Activated CD8-positive, alpha-beta memory T cell treated with anti-CD3 and anti-CD28 coated beads, Interleukin-2, amount 10 ng/mL, durations not matched to agents 7 days and 5 days (primary cell): ENCODE measurements around the gene PPP1R12C. TPM values are rescaled to one million over a fixed set of nuclear protein-coding genes. Genes with fewer than 3 reads are reported as not detected.

Source experiments
- ATAC-seq: fragments of 150-1000 bp; cut with Tn5 transposase; one replicate; pipeline ENCODE4 v1.10.0; 2021; ENCODE audit warnings: moderate library complexity
- CTCF ChIA-PET: fragments of 350-600 bp; sonication (Branson Sonifier 250); formaldehyde crosslinking; loops from one replicate; lab custom pipeline; 2021; ENCODE audit warnings: antibody characterized with exemption; lab: Charles Lee
- DNase-seq: peaks from one replicate; pipeline ENCODE4 v3.0.0-alpha.2; 2020
- H3K27ac Mint-ChIP-seq: one replicate; pipeline ENCODE4 v1.8.0; 2021; ENCODE audit warnings: mild to moderate bottlenecking, mixed read lengths
- H3K27me3 Mint-ChIP-seq: one replicate; pipeline ENCODE4 v1.8.0; 2021; ENCODE audit warnings: mixed read lengths
- H3K36me3 Mint-ChIP-seq: one replicate; pipeline ENCODE4 v1.8.0; 2021; ENCODE audit warnings: mild to moderate bottlenecking, mixed read lengths
- H3K4me1 Mint-ChIP-seq: one replicate; pipeline ENCODE4 v1.8.0; 2021; ENCODE audit warnings: mixed read lengths
- H3K4me3 Mint-ChIP-seq: one replicate; pipeline ENCODE4 v1.8.0; 2021; ENCODE audit warnings: mild to moderate bottlenecking, moderate library complexity, mixed read lengths
- H3K9me3 Mint-ChIP-seq: one replicate; pipeline ENCODE4 v1.8.0; 2022; ENCODE audit warnings: low read depth, mixed read lengths
- total RNA-seq, 2 experiments: library from RNA; stranded (reverse); gene quantifications; one replicate each; pipeline ENCODE4 v1.2.3, GENCODE V29; 2021

PPP1R12C gene
- 100 to 1,000 TPM; 134 to 144 TPM for total RNA-seq

DNA sequence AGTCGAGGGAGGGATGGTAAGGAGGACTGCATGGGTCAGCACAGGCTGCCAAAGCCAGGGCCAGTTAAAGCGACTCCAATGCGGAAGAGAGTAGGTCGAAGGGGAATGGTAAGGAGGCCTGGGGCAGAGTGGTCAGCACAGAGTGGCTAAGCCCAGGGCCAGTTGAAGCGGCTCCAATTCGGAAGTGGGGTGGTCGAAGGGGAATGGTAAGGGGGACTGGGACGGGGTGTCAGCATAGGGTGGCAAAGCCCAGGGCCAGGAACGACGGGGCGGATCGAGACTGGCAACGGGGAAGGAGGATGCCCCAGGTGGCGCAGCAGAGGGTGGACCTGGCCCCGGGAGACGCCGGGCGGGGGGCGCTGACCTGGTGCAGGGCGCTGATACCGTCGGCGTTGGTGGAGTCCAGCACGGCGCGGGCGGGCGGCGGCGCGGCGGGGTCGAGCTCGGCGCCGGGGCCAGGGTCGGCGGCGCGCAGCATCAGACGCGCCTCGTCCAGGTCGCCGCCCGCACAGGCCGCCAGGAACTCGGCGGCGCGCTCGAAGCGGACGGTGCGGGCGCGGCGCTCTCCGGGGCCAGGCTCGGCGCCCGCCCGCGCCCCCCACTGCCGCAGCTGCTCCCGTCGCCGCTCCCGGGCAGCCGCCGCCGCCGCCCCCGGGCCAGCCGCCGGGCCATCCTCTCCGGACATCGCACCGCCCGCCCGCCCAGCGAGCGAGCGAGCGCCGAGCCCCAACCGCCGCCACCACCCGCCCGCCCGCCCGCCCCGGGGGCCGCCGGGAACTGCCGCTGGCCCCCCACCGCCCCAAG, at the start of gene PPP1R12C:
TSS of gene PPP1R12C (minus strand) at position 779 of the 804 bp plus-strand sequence. CDS start at position 685, 94 bp downstream.
- no peaks in the 10 kb centered on the region for H3K9me3 Mint-ChIP-seq
- peaks cover 36% of the 10 kb centered on the region for H3K4me1 Mint-ChIP-seq
- peak within 1 kb of the TSS; percentile 97 for H3K4me3 Mint-ChIP-seq
- DNase-seq (peak; percentile 56), ATAC-seq (peak; percentile 17)
- H3K36me3 Mint-ChIP-seq: peaks cover 4% of the 10 kb centered on the region
- CTCF ChIA-PET: interaction anchor here (0.6 to 3.7 kb wide), 10 partner anchors 9 to 599 kb away, joined by 3 to 17 read pairs (median 3); no protein-coding TSS in a partner anchor
- H3K27ac Mint-ChIP-seq: peak within 1 kb of the TSS; percentile 96
- peaks cover 2% of the 10 kb centered on the region for H3K27me3 Mint-ChIP-seq

DNA sequence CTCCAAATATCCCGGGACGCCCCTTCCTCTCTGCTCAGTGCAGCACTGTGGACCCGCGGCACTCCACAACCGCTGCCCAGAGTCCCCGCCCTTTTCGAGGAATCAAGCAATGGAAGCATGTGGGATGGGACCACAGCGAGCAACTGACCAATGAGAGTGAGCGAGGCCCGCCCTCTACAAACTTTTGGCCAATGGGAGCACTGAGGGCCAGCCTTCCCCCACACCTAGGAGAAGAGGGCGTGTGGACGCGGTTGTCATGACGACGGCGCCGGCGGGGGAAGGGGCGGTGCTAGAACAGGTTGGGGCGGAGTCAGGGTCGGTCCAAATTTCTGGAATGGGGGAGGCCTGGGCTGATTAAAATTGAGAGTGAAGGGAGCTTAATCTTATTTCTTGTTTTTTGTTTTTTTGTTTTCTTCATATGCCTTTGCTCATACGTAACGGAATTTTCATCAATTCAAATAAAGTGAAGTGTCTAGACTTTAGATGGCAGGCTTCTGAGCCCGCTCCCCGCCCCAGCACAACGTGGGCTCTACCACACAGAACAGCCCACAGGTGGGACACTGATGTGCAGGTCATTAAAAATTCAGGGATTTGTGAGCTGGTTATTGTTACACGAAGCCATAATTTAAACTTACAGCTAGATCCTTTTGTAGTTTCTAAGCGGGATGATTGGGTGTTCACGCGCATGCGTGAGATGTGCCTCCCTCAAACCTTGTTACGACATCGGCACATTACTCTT, 49.3 kb upstream of the PPP1R12C start, which contains the start of gene DNAAF3:
TSS of gene DNAAF3 (minus strand) at position 84 of the 739 bp plus-strand sequence. CDS start 200 bp downstream, outside the sequence.
- CTCF ChIA-PET: interaction anchor here (1.1 to 1.6 kb wide), 6 partner anchors 26 to 286 kb away, joined by 3 to 5 read pairs (median 4); no protein-coding TSS in a partner anchor
- DNase-seq (peak; percentile 87), ATAC-seq (peak; percentile 94)
- Mint-ChIP-seq H3K27me3 (peaks cover 57% of the 10 kb centered on the region), H3K4me1 (peaks cover 10% of the 10 kb centered on the region), H3K9me3 (no peaks in the 10 kb centered on the region), H3K36me3 (no peaks in the 10 kb centered on the region), H3K4me3 (peak within 1 kb of the TSS; percentile 67), H3K27ac (peak within 1 kb of the TSS; percentile 8)

DNA sequence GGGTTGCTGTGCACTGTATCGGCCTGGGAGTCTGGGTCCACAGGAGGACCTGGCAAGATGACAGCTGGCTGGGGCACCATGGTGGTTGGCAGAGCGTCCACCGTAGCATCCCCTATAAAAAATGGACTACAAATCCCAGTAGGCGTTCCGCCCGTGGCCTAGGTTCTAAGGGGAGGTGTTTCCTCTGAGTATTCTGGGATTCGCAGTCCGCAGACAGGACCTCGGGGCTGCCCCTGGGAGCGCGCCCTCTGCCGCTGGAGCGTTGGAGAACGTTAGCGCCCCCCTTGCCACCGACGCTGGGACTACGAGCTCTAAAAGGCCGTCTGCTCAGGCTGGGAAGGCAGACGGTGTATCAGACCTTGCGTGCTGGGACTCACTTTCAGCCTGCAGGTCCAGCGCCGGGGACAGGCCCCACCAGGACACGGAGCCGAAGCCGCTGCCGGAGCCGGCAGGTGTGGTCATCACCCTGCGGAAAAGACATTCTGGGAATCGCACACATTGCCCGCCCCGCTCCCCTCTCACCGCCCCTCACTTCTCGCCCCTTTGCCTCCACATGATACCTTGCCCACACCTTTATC, 48.6 kb upstream of the PPP1R12C start:
- CTCF ChIA-PET: interaction anchor here (1.1 to 1.6 kb wide), 5 partner anchors 26 to 222 kb away, joined by 3 to 5 read pairs (median 4); no protein-coding TSS in a partner anchor
- peak; percentile 69 for DNase-seq
- peak; percentile 64 for ATAC-seq
- Mint-ChIP-seq H3K4me3 (peak overlapping the region; percentile 67), H3K36me3 (no peaks in the 10 kb centered on the region), H3K4me1 (peaks cover 10% of the 10 kb centered on the region), H3K27me3 (peaks cover 50% of the 10 kb centered on the region), H3K9me3 (no peaks in the 10 kb centered on the region), H3K27ac (no peak overlapping the region)

DNA sequence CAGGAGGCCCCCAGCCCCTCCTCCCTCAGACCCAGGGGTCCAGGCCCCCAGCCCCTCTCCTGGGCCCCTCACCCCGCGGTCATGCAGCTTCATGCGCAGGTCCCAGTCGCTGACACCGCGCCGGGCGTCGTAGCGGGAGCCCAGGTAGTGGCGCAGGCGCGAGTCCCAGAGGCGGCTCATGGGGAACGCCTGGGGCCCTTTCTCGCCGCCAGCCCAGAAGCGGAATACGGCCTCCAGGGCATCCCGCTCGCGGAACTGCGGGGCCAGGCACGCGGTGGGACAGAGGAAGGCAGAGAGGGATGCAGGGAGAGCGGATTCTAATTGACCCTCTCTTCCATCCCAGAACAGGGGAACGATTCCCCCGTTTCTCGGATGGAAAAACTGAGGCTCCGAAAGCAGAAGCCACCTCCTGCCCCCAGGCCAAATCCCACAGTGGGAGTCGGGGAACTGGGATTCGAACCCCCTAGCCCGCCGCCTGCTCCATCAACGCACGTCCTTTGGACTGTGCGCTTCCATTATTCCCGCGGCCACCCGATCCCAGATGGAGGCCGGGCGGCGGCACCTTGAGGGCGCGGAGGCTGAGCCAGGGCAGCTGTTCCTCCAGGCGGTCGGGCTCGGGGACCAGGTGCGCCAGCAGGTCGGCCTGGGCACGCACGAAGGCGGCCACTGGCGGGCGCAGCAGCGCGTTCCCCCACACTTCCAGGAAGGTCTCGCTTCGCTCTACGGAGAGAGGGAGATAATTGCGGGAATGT, 44.3 kb upstream of the PPP1R12C start:
- no peaks in the 10 kb centered on the region for H3K36me3 Mint-ChIP-seq
- no peak overlapping the region for H3K27ac Mint-ChIP-seq
- H3K4me1 Mint-ChIP-seq: peaks cover 8% of the 10 kb centered on the region
- no peak for DNase-seq
- H3K27me3 Mint-ChIP-seq: peaks cover 43% of the 10 kb centered on the region
- H3K4me3 Mint-ChIP-seq: no peak overlapping the region
- H3K9me3 Mint-ChIP-seq: no peaks in the 10 kb centered on the region
- CTCF ChIA-PET: interaction anchor here (1.2 to 2.9 kb wide), 6 partner anchors 10 to 342 kb away, joined by 3 to 29 read pairs (median 12); partner anchors contain the start of gene SYT5
- ATAC-seq: no peak

DNA sequence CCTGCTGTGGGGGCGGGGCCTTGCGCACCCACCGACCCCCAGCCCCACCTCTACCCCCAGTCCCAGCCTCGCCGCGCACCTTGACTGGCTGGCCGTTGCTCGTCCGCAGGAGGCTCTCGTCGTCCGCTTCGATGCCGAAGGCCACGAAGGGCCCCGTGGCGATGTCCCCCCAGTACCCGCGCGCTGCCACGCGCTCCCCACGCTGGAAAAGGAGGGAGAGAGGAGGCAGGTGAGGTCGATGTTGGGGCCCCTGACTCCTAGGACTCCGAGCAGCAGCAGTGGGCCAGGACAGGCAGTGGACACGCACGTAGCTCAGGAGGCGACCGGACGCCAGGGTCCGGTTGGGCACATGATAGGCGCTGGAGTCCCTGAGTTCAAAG, 43.5 kb upstream of the PPP1R12C start:
- CTCF ChIA-PET: interaction anchor here (0.6 to 2.9 kb wide), 30 partner anchors 9 to 463 kb away, joined by 3 to 29 read pairs (median 4); partner anchors contain the start of genes EPS8L1, HSPBP1, ISOC2 and RDH13
- no peaks in the 10 kb centered on the region for H3K9me3 Mint-ChIP-seq
- H3K4me1 Mint-ChIP-seq: peaks cover 5% of the 10 kb centered on the region
- DNase-seq (no peak), ATAC-seq (no peak)
- H3K27me3 Mint-ChIP-seq: peaks cover 40% of the 10 kb centered on the region
- no peak overlapping the region for H3K4me3 Mint-ChIP-seq
- no peaks in the 10 kb centered on the region for H3K36me3 Mint-ChIP-seq
- H3K27ac Mint-ChIP-seq: no peak overlapping the region

DNA sequence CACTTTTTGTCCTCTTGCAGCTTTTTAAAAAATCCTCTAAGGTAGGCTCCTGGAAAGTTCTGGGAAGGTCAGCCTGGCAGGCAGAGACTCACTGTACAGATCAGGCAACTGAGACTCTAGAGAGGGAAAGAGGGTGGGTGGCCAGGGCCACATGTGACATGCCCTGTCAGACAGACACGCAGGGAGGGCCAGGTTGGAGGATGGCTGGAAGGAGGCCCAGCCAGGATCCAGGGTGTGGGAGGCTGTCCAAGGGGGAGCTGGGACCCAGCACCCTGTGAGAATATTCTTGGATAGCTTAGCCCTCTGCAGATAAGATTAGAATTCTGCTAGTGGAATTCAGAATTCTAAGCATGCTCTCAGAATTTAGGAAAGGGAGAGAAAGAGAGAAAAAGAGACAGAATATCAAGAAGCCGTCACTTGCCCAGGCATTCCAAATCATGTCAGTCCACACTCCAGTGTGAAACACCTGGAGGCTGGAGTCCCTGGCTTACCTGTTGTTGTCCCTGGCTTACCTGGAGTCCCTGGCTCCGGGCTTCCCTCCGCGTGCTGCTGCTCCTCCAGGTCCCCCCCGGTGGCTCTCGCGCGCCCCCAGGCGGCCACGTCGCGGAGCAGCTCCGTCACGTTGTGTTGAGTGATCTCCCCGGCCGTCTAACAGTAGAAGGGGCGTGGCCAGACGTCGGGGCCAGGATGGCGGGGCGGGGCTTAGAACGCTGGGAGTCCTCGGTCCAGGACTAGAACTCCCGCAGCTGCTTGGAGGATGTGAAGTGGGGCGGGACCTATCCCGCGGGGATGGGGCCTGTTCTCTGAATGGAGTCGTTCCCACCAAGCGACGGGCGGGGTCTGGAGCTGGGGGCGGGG, 42.9 kb upstream of the PPP1R12C start:
- peaks cover 5% of the 10 kb centered on the region for H3K4me1 Mint-ChIP-seq
- ATAC-seq: peak; percentile 96
- H3K27ac Mint-ChIP-seq: no peak overlapping the region
- CTCF ChIA-PET: interaction anchor here (0.6 to 2.9 kb wide), 35 partner anchors 9 to 464 kb away, joined by 3 to 29 read pairs (median 4); partner anchors contain the start of genes EPS8L1, HSPBP1, ISOC2 and PPP1R12C
- peak; percentile 95 for DNase-seq
- peaks cover 34% of the 10 kb centered on the region for H3K27me3 Mint-ChIP-seq
- H3K9me3 Mint-ChIP-seq: no peaks in the 10 kb centered on the region
- no peak overlapping the region for H3K4me3 Mint-ChIP-seq
- H3K36me3 Mint-ChIP-seq: no peaks in the 10 kb centered on the region

DNA sequence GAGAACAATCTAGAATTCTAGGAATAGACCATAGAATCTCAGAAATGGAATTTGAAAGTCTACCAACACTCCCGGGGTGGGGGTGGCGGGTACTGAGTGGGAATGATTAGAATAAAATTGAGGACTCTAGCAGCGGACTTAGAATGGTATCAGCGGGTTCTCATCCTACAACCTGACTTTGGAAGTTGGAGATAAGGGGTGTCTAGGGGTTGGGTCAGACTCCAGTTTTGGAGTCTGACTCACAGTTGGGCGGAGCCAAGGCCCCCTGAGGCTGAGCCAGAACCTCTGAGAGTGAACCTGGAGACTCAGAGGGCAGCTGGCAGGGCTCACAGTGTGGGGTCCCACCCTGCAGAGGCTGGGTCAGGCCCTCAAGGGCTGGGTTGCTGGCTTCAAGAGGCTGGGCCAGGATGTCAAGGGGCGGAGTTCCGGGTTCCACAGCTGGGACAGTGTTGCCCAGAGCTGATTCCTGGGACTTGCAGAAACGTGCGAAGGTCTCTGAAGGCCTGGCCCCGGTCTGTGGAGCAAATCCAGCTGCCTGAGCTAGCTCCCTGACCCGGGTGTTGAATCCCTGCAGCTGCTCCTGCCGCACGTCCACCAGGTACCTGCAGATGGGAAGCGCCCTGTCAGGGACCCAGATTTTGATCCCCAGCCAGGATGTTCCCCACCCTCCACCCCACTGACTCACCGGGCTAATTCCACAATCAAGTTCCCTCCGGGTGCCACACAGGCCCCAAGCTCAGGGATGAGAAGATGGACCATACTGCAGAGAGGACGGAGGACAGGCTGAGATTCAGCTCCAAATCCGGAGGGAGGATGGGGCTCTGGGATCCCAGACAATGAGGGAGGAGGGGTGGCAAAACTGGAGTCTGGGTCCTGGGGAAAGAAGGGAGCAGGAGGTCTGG, 41.7 kb upstream of the PPP1R12C start:
- no peak overlapping the region for H3K4me3 Mint-ChIP-seq
- H3K27me3 Mint-ChIP-seq: peaks cover 30% of the 10 kb centered on the region
- ATAC-seq (no peak), DNase-seq (no peak)
- peaks cover 9% of the 10 kb centered on the region for H3K4me1 Mint-ChIP-seq
- no peaks in the 10 kb centered on the region for H3K36me3 Mint-ChIP-seq
- H3K27ac Mint-ChIP-seq: no peak overlapping the region
- no peaks in the 10 kb centered on the region for H3K9me3 Mint-ChIP-seq
- CTCF ChIA-PET: interaction anchor here (0.7 to 2.9 kb wide), 16 partner anchors 8 to 349 kb away, joined by 3 to 29 read pairs (median 7); partner anchors contain the start of genes RDH13, SYT5 and TNNT1

DNA sequence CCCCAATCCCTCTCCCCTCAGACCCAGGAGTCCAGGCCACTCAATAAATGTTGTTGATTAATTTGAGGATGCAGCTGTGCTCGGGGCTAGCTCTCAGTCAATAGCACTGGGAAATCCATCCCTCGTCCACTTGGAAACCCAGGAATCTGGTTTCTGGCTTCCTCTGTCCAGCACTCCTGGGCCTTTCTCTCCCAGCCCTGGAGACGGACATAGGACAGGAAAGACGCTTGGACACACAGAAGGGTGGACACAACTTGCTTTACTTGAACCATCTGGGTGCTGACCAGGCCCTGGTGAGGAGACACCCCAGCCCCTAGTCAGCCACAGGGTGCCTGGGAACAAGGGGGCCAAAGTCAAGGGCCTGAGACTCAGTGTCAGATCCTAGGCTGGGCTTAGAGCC, 41.0 kb upstream of the PPP1R12C start:
- Mint-ChIP-seq H3K4me3 (no peak overlapping the region), H3K36me3 (no peaks in the 10 kb centered on the region), H3K27me3 (peaks cover 30% of the 10 kb centered on the region), H3K9me3 (peaks cover 2% of the 10 kb centered on the region), H3K27ac (no peak overlapping the region), H3K4me1 (peaks cover 14% of the 10 kb centered on the region)
- DNase-seq: no peak
- no peak for ATAC-seq
- CTCF ChIA-PET: interaction anchor here (1.0 to 2.7 kb wide), 5 partner anchors 11 to 277 kb away, joined by 3 to 22 read pairs (median 4); partner anchors contain the start of gene TNNT1

DNA sequence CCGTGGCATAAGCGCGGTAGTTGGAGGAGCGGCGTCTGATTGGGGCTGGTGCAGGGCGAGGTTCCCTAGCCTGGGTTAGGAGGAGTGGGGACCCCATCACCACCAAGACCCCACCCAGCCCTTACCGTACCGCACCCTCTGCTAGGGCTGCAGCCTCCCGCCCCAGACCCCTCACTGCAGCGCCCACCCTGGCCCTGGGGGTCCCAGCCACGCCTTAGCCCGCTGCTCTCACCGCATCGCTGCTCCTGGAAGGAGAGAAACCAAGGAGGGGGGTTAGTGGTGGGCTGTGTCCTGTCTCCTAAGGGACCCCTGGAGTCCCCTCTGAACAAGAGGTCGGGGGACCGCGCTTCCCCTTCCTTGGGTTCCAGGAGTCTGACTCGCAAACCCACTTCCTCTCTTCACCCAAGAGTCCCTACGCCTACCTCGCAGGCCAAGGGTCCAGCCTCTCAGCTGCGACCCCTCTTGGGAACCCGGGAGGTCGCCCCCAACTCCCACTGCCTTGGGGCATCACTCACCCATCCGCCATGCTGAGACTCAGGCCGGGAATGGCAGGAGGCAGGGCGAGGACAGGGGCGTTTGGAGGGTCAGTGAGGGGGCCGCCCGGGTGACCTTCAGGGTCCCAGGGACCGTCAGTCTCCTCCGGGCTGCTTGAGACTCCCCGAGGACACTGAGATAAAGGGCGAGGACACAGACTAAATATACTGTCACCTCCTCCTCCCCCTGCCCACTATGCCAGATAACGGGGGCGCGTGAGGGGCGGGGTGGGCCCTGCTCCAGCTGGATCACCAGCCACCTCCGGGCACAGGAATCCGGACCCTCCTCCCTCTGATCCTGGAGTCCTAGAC, 39.8 kb upstream of the PPP1R12C start, which contains the start of gene TNNI3:
TSS of gene TNNI3 (minus strand) at position 669 of the 845 bp plus-strand sequence. CDS start at position 526, 143 bp downstream.
- H3K27me3 Mint-ChIP-seq: peaks cover 27% of the 10 kb centered on the region
- peaks cover 17% of the 10 kb centered on the region for H3K4me1 Mint-ChIP-seq
- ATAC-seq (no peak), DNase-seq (no peak)
- CTCF ChIA-PET: interaction anchor here (1.0 to 1.3 kb wide), 2 partner anchors 14 to 69 kb away, joined by 3 to 4 read pairs; no protein-coding TSS in a partner anchor
- no peaks in the 10 kb centered on the region for H3K36me3 Mint-ChIP-seq
- no peak within 1 kb of the TSS for H3K27ac Mint-ChIP-seq
- peaks cover 2% of the 10 kb centered on the region for H3K9me3 Mint-ChIP-seq
- no peak within 1 kb of the TSS for H3K4me3 Mint-ChIP-seq
